CD4-positive, alpha-beta T cell treated with Interleukin-15 for 1 hour (primary cell): ENCODE results near the gene NT5C.
A peak's percentile ranks its signal among the peaks of the same experiment; 100 is the strongest.

Experiments
- DNase-seq: peaks from one replicate; pipeline ENCODE4 v3.0.0-alpha.2; 2020

NT5C gene

DNA sequence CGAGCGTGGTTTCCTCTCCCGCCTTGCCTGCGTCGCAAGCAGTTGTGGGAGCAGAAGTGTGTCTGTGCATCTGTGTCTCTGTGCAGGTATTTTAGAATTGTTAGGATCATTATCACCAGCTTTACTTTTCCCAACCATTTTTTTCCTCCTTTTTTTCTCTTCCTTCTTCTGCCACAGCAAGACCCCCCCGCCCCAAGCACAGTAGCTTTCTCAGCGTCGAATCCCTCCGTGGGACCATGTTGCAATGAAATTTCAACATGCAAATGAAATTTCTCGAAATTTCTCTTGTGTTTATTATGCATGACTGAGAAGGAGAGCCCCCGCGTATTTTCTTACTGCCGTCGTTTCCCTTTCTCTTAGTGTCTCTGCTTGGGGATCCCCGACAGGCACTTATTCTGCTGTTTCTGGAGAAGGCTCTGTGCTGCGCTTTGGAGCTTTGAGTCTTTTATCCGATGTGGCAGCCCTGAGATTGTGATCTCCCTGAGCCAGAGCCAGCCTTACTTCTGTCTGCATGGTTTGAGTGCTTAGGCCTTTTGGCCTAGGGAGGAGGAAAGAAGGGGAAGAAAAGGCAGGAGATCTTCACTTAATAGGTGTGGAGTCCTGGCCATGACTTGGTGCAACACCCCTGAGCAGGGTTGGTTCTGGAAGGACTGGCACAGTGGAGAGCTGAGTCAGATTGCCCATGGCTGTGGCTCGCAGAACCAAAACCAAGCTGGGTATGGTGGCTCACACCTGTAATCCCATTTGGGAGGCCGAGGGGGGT, 16.8 kb downstream of the NT5C start:
- DNase-seq: no peak

DNA sequence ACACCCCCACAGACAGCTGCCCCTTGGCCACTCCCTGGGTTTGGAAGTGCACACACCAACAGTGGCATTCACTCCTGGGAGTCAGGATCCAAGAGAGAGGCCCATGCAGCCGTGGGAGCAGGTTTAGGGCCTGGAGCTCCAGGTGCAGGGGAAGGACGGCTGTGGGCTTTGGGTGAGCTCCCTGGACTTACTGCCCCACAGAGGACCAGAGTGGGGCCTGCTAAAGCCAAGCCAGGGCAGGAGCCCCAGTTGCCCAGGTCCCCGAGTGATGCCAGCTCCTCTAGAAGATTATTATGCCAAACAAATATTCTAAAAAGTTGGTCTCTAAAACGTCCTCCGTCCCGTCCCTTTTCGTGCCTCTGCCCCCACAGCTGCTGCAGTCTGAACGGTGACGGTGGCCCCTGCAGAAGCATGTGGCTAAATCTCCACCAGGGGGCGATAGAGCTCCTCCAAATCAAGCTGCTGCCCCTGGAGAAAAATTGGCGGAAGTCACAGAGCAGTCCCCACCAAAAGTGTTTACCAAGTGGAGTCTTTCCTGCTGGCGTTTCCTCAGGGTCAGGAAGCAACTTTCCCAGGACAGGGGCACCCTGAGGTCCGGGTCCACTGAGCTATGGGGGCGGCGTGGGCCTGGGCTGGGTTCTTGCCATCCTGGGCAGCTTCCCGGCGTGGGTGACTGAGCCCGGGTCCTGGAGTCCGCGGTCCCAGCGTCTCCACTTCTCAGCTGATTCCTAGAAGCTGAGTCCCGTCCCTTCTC, 17.6 kb downstream of the NT5C start:
- peak; percentile 87 for DNase-seq

DNA sequence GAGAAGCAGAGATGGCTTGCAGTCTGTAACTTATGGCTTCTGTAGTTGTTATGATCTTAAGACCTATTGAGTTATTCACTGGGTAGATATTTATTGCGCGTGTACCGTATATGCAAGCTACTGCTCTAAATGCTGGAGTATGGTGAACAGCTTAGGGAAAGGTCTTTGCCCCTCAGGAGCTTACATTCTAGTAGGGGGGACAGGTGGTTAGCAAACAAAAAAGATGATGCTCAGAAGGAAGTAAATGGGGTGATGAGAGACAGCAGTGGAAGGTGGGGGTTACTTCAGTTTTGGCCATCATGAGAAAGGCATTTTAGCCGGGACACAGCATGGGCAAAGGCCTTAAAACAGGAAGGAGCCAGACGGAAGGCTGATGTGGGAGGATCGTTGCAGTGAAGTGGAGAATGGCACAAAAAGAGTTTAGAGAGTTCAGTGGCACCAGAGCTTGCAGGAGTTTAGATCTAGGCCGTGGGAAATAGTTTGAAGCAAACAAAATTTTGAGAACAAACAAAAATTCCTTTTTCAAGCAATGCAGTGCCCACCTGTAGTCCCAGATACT, 19.7 kb downstream of the NT5C start:
- no peak for DNase-seq

DNA sequence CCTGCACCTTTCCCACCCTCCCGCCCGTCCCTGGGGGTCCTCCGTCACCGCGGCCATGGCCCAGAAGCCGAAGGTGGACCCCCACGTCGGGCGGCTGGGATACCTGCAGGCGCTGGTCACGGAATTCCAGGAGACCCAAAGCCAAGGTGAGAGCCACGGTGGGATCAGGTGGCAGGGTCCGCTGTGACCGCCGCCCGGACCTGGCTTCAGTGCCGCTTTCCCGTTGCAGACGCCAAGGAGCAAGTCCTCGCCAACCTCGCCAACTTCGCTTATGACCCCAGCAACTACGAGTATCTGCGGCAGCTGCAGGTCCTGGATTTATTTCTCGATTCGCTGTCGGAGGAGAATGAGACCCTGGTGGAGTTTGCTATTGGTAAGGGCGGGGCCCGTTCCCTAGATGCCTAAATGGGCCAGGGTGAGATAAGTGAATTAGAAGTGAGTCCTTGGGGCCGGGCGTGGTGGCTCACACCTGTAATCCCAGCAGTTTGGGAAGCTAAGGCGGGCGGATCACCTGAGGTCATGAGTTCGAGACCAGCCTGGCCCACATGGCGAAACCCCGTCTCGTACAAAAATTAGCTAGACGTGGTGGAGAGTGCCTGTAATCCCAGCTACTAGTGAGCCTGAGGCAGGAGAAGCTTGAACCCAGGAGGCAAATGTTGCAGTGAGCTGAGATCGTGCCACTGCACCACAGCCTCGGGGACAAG, 21.2 kb downstream of the NT5C start:
- no peak for DNase-seq

DNA sequence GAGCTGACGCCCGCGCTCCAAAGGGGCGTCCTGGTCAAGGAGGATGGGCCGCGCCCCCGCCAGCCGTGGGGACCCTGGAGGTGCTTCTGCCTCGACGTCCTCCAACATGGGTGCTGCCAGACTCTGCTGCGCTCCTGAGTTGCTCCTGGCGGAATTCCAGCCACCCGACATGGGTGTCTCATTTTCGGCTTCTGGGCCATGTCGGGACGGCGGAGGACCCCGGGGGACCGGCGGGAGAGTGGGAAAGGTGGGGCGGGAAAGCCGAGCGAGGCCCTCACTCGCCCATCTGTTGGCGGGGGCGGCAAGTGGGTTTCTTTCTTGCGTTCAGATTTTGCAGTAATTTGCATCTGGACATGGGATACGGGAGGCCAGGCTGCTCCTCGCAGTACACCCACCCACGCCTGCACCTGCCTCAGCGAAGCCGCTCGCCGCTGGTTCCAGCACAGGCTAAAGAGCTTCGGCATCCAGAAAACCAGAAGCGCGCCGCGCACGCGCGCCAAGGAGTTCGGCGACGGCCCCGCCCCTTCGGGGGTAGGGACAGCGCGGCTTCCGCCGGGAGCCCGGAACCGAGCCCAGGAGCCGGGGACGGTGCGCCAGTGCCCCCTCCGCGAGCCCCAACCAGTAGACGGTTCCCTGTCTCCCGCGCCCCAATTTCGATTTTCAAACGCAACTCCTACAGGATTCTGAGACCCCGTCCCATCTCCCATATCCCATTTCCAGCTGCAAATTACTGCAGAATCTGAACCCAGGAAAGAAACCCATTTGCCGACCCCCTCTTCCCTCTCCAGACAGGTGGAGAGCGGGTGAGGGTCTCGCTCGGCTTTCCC, 21.9 kb downstream of the NT5C start, which contains the start of gene ARMC7:
TSS of gene ARMC7 (plus strand) at position 563 of the 827 bp plus-strand sequence. CDS start 320 bp downstream, outside the sequence.
- peak; percentile 90 for DNase-seq

DNA sequence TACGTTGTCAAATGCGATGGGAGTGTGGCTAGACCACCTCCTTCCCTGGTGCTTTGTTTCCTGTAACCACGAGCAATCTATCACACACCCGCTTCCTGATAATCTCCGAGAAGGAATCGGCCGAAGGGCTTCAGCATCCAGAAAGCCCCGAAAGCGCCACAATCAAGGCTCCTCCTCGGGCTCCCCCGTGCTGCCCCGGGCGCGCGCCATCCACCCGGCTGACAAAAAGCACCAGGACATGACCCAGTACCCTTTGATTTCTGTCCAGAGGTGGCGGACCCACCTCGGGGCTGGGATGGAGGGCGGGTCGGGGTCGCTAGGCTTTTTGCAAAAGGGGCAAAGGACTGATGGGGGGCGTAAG, 22.5 kb downstream of the NT5C start:
- DNase-seq: no peak

DNA sequence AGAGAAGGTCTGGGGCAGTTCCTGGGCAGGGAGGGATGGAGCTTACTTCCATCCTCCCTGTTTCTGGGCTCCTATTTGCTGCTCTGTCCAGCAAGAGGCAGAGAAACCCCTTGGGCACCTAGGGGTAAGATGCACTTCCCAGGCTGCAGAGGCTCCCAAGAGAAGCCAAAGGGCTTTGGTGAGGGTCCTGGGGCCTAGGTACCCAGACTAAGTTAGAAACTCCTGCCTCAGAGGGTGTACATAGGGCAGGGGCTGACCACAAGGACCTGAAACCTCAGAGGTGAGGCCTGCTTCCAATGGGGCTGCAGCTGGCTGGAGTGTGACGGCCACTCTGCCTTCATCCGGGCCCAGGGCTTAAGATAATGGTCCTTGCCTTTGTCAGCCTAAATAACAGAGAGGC, 23.3 kb downstream of the NT5C start:
- DNase-seq: no peak

DNA sequence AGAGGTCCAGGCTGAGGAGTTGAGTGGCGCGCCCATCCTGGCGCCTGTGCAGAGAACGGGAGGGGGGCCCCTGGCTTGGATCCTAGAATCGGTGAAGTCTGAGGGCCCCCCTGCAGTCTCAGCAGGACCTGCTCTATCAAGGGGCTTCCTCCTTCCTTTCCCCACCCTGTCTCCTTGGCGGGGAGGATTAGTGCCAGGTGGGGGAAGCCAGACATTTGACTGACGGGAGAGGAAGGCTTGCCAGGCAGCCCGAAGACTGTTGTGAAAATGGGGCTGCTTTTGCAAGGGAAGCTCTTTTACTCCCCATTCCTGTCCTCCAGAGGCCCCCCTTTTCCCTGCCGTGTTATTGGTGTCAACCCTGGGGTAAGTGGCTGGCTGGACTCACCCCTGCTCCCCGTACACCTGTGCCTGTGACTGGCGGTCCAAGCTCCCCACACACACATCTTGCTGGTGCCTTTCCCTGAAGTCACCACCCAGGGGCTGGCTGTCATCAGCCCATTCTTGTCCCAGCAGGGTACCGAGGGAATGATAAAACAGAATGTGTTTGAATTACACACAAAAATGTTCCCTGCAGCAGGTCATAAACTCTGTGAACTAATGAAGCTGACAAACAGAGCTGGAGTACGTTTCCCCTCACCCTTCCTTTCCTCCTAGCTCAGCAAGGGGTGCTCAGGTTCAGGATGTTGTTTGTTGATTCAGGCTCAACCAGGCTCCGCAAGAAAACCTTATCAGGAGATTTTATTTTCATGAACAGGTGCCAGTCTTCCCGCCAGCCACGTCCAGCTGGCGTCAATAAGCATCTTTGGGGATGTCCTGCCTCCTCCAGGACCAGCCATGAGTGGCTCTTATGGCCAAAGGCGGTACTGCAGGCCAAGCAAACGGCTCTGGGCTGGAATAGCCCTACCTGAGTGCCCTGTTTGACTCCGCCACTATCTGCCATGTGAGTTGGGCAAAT, 26.1 kb downstream of the NT5C start:
- DNase-seq: no peak

DNA sequence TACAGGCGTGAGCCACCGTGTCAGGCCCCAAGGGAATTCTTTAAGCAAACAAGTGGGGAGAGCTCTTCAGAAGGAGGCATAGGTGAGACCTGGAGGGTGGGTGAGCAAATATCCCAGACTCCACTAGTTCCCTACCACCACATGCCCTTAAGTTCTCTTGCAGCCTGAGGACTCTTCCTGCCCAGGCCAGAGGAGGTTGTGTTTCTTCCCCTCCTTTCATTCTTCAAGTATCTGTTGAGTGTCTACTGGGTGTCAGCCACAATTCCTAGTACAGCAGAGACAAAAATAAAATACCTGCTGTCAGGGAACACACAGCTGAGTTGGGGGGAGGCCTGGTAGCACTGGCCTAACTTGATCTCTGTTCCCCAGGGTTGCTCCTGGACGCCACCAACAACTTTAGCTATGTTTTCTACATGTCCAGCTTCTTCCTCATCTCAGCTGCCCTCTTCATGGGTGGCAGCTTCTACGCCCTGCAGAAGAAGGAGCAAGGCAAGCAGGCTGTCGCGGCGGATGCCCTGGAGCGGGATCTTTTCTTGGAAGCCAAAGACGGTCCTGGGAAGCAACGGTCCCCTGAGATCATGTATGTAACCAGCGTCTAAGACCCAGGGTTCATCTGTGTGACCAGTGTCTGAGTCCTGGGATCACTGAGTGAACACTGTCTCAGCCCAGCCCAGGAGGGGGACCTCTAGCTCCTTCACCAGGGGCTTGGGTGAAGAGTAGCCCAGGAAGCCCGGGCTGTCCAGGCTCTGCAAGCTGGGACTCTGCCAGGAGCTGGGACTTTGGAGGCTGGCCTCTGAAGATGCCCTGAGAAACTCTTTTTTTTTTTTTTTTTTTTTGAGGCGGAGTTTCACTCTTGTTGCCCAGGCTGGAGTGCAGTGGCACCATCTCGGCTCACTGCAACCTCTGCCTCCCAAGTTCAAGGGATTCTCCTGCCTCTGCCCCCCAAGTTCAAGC, 27.7 kb downstream of the NT5C start:
- DNase-seq: no peak

DNA sequence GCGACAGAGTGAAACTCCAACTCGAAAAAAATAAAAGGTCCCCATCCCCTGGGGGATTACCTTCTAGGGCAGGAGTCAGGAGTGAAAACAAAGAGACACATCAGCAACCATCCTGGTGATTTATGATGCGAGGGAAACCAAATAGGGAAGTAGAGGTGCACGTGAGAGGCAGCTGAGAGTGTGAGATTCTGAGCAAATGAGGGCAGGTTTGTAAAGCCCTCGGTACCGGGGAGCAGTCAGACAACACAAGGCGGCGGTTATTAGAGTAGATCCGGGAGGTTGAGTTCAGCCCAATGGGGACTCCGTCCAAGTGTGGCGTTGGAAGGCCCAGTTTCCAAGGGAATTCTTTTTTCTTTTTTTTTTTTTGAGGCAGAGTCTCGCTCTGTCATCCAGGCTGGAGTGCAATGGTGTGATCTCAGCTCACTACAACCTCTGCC, 29.1 kb downstream of the NT5C start:
- DNase-seq: peak; percentile 56

DNA sequence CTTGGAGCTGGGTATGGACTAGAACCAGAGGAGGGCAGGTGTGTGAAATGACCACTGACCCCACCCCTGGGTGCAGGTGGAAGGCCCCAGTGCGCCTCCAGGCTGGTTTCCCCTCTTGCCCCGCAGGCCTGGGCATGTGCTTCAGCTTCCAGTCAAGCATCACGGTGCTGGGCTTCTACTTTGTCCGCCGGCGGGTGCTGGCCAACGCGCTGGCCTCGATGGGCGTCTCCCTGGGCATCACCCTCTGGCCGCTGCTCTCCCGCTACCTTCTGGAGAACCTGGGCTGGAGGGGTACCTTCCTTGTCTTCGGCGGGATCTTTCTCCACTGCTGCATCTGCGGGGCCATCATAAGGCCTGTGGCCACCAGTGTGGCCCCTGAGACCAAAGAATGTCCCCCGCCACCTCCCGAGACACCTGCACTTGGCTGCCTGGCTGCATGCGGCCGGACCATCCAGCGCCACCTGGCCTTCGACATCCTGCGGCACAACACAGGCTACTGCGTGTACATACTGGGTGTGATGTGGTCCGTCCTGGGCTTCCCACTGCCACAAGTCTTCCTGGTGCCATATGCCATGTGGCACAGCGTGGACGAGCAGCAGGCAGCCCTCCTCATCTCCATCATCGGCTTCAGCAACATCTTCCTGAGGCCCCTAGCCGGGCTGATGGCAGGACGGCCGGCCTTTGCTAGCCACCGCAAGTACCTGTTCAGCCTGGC, 31.5 kb downstream of the NT5C start:
- no peak for DNase-seq

DNA sequence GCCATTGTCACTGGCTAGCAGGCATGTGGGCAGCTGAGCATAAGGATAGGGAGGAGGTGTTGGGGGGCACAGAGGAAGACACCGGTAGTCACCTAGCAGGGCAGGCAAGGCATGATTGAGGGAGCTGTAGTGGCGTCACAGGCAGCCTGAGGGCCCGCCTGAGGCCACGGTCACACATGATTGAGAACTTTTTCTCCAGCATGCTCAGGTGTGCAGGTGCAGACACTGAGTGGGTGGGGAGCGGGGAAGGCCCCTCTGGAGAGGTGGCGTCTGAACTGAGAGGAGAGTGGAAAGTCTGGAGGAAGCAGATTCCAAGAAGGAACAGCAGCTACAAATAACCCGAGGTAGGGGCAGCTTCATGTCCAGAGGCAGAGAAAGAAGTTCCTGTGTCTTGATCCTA, 32.7 kb downstream of the NT5C start:
- no peak for DNase-seq

DNA sequence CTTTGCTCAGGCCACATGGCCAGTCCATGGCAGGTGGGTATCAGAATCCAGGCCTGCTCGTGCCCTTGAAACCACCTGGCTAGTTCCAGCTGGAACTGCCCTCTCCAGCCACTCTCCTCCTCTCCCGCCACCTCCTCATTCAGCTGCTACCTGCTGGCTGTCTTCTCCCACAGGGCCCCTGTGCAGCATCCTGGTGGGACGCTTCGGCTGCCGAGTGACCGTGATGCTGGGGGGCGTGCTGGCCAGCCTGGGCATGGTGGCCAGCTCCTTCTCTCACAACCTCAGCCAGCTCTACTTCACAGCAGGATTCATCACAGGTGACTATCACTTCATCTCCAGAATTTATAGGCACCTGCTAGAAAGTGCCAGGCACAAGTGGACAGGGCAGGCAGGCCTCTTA, 33.7 kb downstream of the NT5C start:
- DNase-seq: no peak

DNA sequence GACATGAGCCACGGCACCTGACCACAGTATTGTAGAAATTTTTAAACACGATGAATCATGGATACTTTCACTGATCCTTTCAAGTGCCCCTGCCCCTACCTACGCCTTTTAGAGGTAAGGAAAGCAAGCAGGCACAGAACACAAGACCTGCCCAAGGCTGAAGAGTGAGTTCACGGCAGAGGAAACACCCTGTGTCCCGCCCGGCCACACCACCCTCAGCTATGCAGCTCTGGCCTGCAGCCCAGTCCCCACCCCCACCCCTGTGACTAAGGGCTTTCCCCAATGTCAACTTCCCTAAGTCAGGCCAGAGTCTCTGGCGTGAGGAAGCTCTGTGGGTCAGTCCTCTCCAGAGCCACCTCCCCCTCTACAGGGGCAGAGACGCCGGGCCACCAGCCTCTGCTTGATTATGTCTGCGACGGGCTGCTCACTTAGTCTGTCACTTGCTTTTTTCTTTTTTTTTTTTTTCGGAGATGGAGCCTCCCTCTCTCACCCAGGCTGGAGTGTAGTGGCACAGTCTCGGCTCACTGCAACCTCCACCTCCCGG, 35.4 kb downstream of the NT5C start:
- DNase-seq: peak; percentile 72

DNA sequence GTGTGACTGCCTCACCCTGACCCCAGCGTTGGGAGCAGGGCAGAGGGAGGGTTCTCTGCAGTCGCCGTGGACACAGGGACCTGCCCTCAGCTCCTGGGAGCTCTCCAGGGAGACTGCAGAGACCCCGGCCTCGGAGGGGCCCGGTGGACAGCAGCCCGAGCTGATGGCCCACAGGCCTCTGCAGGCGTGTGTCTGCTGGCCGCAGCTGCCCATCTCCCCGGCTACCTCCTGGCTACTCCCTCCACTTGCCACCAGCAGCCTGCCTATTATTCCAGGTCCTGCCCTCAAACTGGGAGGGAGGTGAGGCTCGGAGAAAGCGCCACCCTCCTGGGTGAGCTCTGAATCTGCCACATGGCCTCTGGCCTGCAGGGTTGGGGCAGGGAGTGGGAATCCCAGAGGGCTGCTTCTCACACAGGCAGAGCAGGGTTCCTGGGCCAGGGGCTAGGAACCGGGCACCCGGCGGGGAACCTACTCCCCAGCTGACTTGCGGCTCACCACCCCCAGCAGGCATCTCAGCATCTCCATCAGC, 36.6 kb downstream of the NT5C start:
- no peak for DNase-seq

DNA sequence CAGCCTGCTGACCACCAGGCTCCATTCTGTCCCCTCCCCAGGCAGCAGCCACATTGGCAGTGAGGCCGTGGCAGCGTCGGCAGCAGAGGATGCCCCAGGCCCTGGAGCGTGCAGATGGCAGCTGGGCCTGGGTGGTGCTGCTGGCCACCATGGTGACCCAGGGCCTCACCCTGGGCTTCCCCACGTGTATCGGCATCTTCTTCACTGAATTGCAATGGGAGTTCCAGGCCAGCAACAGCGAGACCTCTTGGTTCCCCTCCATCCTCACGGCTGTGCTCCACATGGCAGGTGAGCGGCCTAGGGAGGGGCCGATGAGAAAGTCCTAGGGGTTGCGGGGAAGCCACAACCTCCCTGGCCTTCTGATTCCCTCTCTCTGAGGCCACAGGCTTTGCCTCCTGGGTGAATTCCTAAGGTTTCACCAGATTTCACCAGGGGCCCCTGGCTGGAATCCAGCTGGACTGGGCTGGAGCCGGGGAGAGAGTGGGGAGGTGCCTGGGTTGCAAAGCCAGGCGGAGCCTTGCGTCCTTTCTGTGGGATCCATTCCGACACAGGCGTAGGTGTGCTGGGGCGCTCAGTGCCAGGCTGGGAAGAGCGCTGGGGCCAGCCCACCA, 37.9 kb downstream of the NT5C start:
- DNase-seq: no peak

DNA sequence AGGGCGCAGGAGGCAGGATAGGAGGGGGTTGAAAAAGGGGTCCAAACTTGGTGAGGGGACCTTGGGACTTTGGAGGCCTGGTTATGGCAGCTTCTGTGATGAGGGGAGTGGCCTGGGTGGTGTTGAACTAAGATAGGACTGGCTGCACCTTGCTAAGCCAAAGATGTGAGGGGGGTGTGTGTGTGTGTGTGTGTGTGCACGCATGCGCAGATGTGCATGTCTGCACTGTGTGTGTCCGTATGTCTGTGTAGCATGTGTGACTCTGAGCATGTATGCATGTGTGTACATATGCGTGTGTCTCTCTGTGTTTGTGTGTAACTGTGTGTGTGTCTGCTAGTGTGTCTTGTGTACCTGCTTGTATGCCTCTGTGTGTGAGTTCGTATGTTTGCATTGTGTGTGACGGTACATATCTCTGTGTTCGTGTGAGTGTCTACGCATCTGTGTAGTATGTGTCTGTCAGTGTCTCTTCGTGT, 39.7 kb downstream of the NT5C start:
- no peak for DNase-seq
